CD4-positive, alpha-beta T cell treated with Interleukin-6 for 4 hours (primary cell): ENCODE measurements around the gene COLQ.
"Not testable (repeated sequence)": the region's sequence is repeated elsewhere in the genome, so short reads cannot be mapped to it uniquely, and the experiment has no call there.

ENCODE experiments used
- DNase-seq: peaks from one replicate; pipeline ENCODE4 v3.0.0-alpha.2; 2020; ENCODE audit warnings: mixed read lengths

The COLQ gene

GRCh38 chr3:15410966-15411365 lies 110.5 kb downstream of the COLQ start:
- DNase-seq, result not testable (repeated sequence)

GRCh38 chr3:15409774-15410173 lies 111.7 kb downstream of the COLQ start:
- no peak for DNase-seq

- DNase-seq, result no peak
Measured at GRCh38 chr3:15409239-15409638, 112.3 kb downstream of the COLQ start.

GRCh38 chr3:15405448-15406050 lies 116.0 kb downstream of the COLQ start:
- DNase-seq, result peak; percentile 26

GRCh38 chr3:15404767-15405166 lies 116.7 kb downstream of the COLQ start:
- DNase-seq, result no peak

GRCh38 chr3:15403965-15404364 lies 117.5 kb downstream of the COLQ start:
- DNase-seq, result no peak

GRCh38 chr3:15403495-15403894 lies 118.0 kb downstream of the COLQ start:
- no peak for DNase-seq

GRCh38 chr3:15401936-15402335 lies 119.6 kb downstream of the COLQ start:
- no peak for DNase-seq
